SK-N-SH treated with all-trans-retinoic acid at 6 μM for 48 hours (cell line): ENCODE data around the gene HOMER1.

Source experiments
- ATAC-seq: fragments of 200-7000 bp; cut with Tn5 transposase; 3 replicates; pipeline ENCODE4 v1.9.1; 2020; ENCODE audit warnings: mild to moderate bottlenecking, moderate library complexity
- ARNTL ChIP-seq: fragments of 450-650 bp; formaldehyde crosslinking; IDR thresholded peaks from 2 replicates; pipeline ENCODE4 v1.5.0; 2020; ENCODE audit warnings: low read depth, mild to moderate bottlenecking, moderate library complexity, borderline replicate concordance
- BACH2 ChIP-seq: fragments of 250-450 bp; sonication (Bioruptor Pico); IDR thresholded peaks from 2 replicates; pipeline ENCODE4 v1.9.0; 2021; ENCODE audit warnings: mild to moderate bottlenecking, borderline replicate concordance
- CREB5 ChIP-seq: fragments of 250-450 bp; sonication (Bioruptor Pico); IDR thresholded peaks from 2 replicates; pipeline ENCODE4 v1.5.1; 2020; ENCODE audit warnings: low read depth, mild to moderate bottlenecking, moderate library complexity
- CSDC2 ChIP-seq: fragments of 250-450 bp; sonication (Bioruptor Pico); IDR thresholded peaks from 2 replicates; pipeline ENCODE4 v1.5.0; 2020; ENCODE audit warnings: mild to moderate bottlenecking, moderate library complexity
- CSRNP3 ChIP-seq: fragments of 250-450 bp; sonication (Bioruptor Pico); IDR thresholded peaks from 2 replicates; pipeline ENCODE4 v1.5.1; 2021; ENCODE audit warnings: mild to moderate bottlenecking, moderate library complexity
- ESRRG ChIP-seq: fragments of 250-450 bp; sonication (Bioruptor Pico); IDR thresholded peaks from 2 replicates; pipeline ENCODE4 v1.6.1; 2021; ENCODE audit warnings: mild to moderate bottlenecking
- GLIS3 ChIP-seq: fragments of 250-450 bp; sonication (Bioruptor Pico); IDR thresholded peaks from 2 replicates; pipeline ENCODE4 v1.5.0; 2020; ENCODE audit warnings: mild to moderate bottlenecking, moderate library complexity
- ISL1 ChIP-seq: fragments of 250-450 bp; sonication (Bioruptor Pico); IDR thresholded peaks from 2 replicates; pipeline ENCODE4 v2.1.2; 2022; ENCODE audit warnings: mild to moderate bottlenecking, moderate library complexity
- OSR1 ChIP-seq: fragments of 250-450 bp; sonication (Bioruptor Pico); IDR thresholded peaks from 2 replicates; pipeline ENCODE4 v1.8.0; 2022; ENCODE audit warnings: moderate library complexity, mild to moderate bottlenecking, inconsistent platforms
- PATZ1 ChIP-seq: fragments of 250-450 bp; sonication (Bioruptor Pico); IDR thresholded peaks from 2 replicates; pipeline ENCODE4 v1.8.0; 2020; ENCODE audit warnings: mild to moderate bottlenecking, moderate library complexity, borderline replicate concordance
- POU6F1 ChIP-seq: fragments of 250-450 bp; sonication (Bioruptor Pico); IDR thresholded peaks from 2 replicates; pipeline ENCODE4 v1.8.0; 2021; ENCODE audit warnings: low read depth, mild to moderate bottlenecking, moderate library complexity, borderline replicate concordance
- PPARA ChIP-seq: fragments of 250-450 bp; sonication (Bioruptor Pico); IDR thresholded peaks from 2 replicates; pipeline ENCODE4 v1.5.0; 2020; ENCODE audit warnings: mild to moderate bottlenecking, borderline replicate concordance
- RARB ChIP-seq: fragments of 250-450 bp; sonication (Bioruptor Pico); IDR thresholded peaks from 2 replicates; pipeline ENCODE4 v1.8.0; 2021; ENCODE audit warnings: mild to moderate bottlenecking, moderate library complexity
- SNAI2 ChIP-seq: fragments of 250-450 bp; sonication (Bioruptor Pico); IDR thresholded peaks from 2 replicates; pipeline ENCODE4 v1.5.0; 2020; ENCODE audit warnings: mild to moderate bottlenecking, moderate library complexity
- TCF4 ChIP-seq: fragments of 250-450 bp; sonication (Bioruptor Pico); IDR thresholded peaks from 2 replicates; pipeline ENCODE4 v1.8.0; 2021; ENCODE audit warnings: mild to moderate bottlenecking, moderate library complexity, borderline replicate concordance
- TOX ChIP-seq: fragments of 250-450 bp; sonication (Bioruptor Pico); IDR thresholded peaks from 2 replicates; pipeline ENCODE4 v1.8.0; 2021; ENCODE audit warnings: mild to moderate bottlenecking, moderate library complexity, borderline replicate concordance
- TSHZ2 ChIP-seq: fragments of 250-450 bp; sonication (Bioruptor Pico); IDR thresholded peaks from 2 replicates; pipeline ENCODE4 v1.5.0; 2020; ENCODE audit warnings: mild to moderate bottlenecking, moderate library complexity
- ZC3H10 ChIP-seq: fragments of 250-450 bp; sonication (Bioruptor Pico); IDR thresholded peaks from 2 replicates; pipeline ENCODE4 v1.5.1; 2021; ENCODE audit warnings: mild to moderate bottlenecking, moderate library complexity
- ZFP3 ChIP-seq: fragments of 250-450 bp; sonication (Bioruptor Pico); IDR thresholded peaks from 2 replicates; pipeline ENCODE4 v1.5.0; 2020; ENCODE audit warnings: mild to moderate bottlenecking, moderate library complexity
- ZNF70 ChIP-seq: fragments of 450-650 bp; formaldehyde crosslinking; IDR thresholded peaks from 2 replicates; pipeline ENCODE4 v1.5.0; 2020; ENCODE audit warnings: mild to moderate bottlenecking, moderate library complexity
- ZNF8 ChIP-seq: fragments of 450-650 bp; formaldehyde crosslinking; IDR thresholded peaks from 2 replicates; pipeline ENCODE4 v1.5.0; 2020; ENCODE audit warnings: mild to moderate bottlenecking, moderate library complexity

The HOMER1 gene

GRCh38 chr5:79508794-79509193 lies 5.1 kb downstream of the HOMER1 start:
- no peak for ATAC-seq
- TF ChIP-seq PATZ1, result no peak
- no peak for TF ChIP-seq ESRRG (CRISPR knock-in tag)
- TF ChIP-seq ARNTL, result no peak
- no peak for TF ChIP-seq TCF4 (CRISPR knock-in tag)
- TF ChIP-seq RARB (CRISPR knock-in tag), result no peak
- TF ChIP-seq ISL1 (CRISPR knock-in tag), result no peak
- no peak for TF ChIP-seq PPARA (CRISPR knock-in tag)
- no peak for TF ChIP-seq CSDC2 (CRISPR knock-in tag)
- TF ChIP-seq SNAI2, result no peak
- TF ChIP-seq ZC3H10 (CRISPR knock-in tag), result no peak
- TF ChIP-seq BACH2 (CRISPR knock-in tag), result no peak
- TF ChIP-seq ZNF8 (CRISPR knock-in tag), result no peak
- no peak for TF ChIP-seq ZFP3 (CRISPR knock-in tag)
- TF ChIP-seq ZNF70 (CRISPR knock-in tag), result no peak
- TF ChIP-seq TSHZ2 (CRISPR knock-in tag), result no peak
- TF ChIP-seq CSRNP3, result no peak
- TF ChIP-seq POU6F1, result no peak
- TF ChIP-seq CREB5 (CRISPR knock-in tag), result no peak
- TF ChIP-seq, all 23 proteins: peak for 0

GRCh38 chr5:79508354-79508753 lies 5.6 kb downstream of the HOMER1 start:
- no peak for ATAC-seq
- TF ChIP-seq CREB5 (CRISPR knock-in tag), result no peak
- TF ChIP-seq ARNTL, result no peak
- TF ChIP-seq CSDC2 (CRISPR knock-in tag), result no peak
- TF ChIP-seq RARB (CRISPR knock-in tag), result no peak
- no peak for TF ChIP-seq ZNF8 (CRISPR knock-in tag)
- no peak for TF ChIP-seq ISL1 (CRISPR knock-in tag)
- no peak for TF ChIP-seq TOX (CRISPR knock-in tag)
- TF ChIP-seq TCF4 (CRISPR knock-in tag), result no peak
- TF ChIP-seq GLIS3 (CRISPR knock-in tag), result no peak
- no peak for TF ChIP-seq TSHZ2 (CRISPR knock-in tag)
- no peak for TF ChIP-seq SNAI2
- TF ChIP-seq OSR1 (CRISPR knock-in tag), result no peak
- no peak for TF ChIP-seq ZC3H10 (CRISPR knock-in tag)
- no peak for TF ChIP-seq CSRNP3
- no peak for TF ChIP-seq ZFP3 (CRISPR knock-in tag)
- no peak for TF ChIP-seq ZNF70 (CRISPR knock-in tag)
- no peak for TF ChIP-seq BACH2 (CRISPR knock-in tag)
